ENCODE data around the gene MRAS. TPM values are rescaled to one million over a fixed set of nuclear protein-coding genes. Genes with fewer than 3 reads are reported as not detected.
A peak's percentile ranks its signal among the peaks of the same experiment; 100 is the strongest.
"Not testable (repeated sequence)": the region's sequence is repeated elsewhere in the genome, so short reads cannot be mapped to it uniquely, and the experiment has no call there.

The MRAS gene
- total RNA-seq, 6 donors from 2014 or later, result 15.7 to 56.0 (median 34.8) TPM

DNA sequence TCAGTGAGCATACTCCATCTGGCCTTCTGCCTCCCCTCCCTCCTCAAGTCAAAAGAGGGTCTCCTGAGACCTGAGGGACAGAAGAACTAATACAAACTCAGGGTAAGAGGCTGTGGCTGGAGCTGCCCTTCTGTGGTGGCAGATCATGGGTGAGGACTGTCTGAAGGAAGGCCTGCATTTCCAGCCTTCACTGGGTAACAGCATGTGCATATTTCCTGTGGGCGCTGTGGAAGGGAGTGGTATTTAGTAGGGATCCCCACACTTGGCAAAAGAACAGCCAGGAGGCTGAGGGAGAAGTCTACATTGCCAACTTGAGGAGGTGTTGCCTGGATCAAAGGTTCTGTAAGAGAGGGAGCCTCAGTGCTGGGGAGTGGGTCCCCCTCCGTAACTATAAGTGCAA, 75.9 kb downstream of the MRAS start:
- H3K4me3 ChIP-seq, result no peak overlapping the region
- no peaks in the 10 kb centered on the region for H3K4me1 ChIP-seq
- H3K36me3 ChIP-seq, result no peaks in the 10 kb centered on the region
- no peaks in the 10 kb centered on the region for H3K27me3 ChIP-seq
- no peaks in the 10 kb centered on the region for H3K9me3 ChIP-seq
- no peak overlapping the region for H3K27ac ChIP-seq
- no peak for TF ChIP-seq POLR2AphosphoS5 (IDR thresholded peaks at IDR 0.05)
- no peak for TF ChIP-seq POLR2A (IDR thresholded peaks at IDR 0.05)
- TF ChIP-seq EP300 (IDR thresholded peaks at IDR 0.05), result no peak
- ATAC-seq (ENCODE audit: low FRiP score in 2 of 2), result peak in 1 of 2 donors; percentile 37
- 64 to 86% methylated on average over 1 to 2 of the region's 2 CpGs for WGBS, 2 donors
- no peak for DNase-seq

DNA sequence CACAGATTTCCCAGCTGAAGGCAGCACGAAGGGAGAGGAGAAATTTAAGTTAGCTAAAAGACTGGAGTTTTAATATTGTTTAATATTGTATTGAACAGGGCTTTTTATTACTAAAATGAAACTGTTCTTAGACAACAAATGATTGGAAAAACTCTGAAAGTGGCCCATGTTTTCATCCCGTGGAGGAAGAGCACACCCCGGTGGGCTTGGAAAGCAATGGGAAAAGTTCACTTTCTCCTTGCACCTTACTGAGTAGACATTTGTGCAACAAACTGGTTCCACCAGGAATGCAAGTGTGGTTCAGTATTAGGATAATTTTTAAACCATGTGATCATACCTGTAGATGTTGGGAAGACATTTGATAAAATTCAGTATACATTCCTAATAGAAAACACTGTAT, 77.8 kb downstream of the MRAS start:
- TF ChIP-seq, protein P1, sequence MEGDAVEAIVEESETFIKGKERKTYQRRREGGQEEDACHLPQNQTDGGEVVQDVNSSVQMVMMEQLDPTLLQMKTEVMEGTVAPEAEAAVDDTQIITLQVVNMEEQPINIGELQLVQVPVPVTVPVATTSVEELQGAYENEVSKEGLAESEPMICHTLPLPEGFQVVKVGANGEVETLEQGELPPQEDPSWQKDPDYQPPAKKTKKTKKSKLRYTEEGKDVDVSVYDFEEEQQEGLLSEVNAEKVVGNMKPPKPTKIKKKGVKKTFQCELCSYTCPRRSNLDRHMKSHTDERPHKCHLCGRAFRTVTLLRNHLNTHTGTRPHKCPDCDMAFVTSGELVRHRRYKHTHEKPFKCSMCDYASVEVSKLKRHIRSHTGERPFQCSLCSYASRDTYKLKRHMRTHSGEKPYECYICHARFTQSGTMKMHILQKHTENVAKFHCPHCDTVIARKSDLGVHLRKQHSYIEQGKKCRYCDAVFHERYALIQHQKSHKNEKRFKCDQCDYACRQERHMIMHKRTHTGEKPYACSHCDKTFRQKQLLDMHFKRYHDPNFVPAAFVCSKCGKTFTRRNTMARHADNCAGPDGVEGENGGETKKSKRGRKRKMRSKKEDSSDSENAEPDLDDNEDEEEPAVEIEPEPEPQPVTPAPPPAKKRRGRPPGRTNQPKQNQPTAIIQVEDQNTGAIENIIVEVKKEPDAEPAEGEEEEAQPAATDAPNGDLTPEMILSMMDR (IDR thresholded peaks at IDR 0.05), result peak in 1 of 6 experiments; percentile 15
- TF ChIP-seq EP300 (IDR thresholded peaks at IDR 0.05), result no peak
- 59 to 68% methylated on average over 3 of the region's 3 CpGs for whole genome bisulfite sequencing, 2 donors
- Histone ChIP-seq H3K4me1 (no peaks in the 10 kb centered on the region), H3K27ac (no peak overlapping the region), H3K9me3 (no peaks in the 10 kb centered on the region), H3K36me3 (no peaks in the 10 kb centered on the region), H3K4me3 (no peak overlapping the region), H3K27me3 (no peaks in the 10 kb centered on the region)
- ATAC-seq (ENCODE audit: low FRiP score in 2 of 2), result no peak
- DNase-seq, result peak in 1 of 2 donors; percentile 6

DNA sequence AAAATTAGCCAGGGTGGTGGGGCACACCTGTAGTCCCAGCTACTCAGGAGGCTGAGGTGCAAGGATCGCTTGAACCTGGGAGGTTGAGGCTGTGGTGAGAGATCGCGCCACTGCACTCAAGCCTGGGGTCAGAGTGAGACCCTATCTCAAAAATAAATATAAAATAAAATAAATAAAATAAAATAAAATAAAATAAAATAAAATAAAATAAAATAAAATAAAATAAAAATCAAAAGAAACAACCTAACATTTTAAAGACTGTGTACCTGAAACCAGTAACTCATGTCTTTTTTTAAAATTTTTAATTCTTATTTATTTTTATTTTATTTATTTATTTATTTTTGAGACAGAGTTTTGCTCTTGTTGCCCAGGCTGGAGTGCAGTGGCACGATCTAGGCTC, 78.4 kb downstream of the MRAS start:
- H3K27me3 ChIP-seq; H3K36me3 ChIP-seq; ATAC-seq (ENCODE audit: low FRiP score in 2 of 2); H3K4me3 ChIP-seq; H3K9me3 ChIP-seq; H3K4me1 ChIP-seq; DNase-seq; H3K27ac ChIP-seq: not testable (repeated sequence)
- 80 to 97% methylated on average over 4 of the region's 4 CpGs for WGBS, 2 donors

DNA sequence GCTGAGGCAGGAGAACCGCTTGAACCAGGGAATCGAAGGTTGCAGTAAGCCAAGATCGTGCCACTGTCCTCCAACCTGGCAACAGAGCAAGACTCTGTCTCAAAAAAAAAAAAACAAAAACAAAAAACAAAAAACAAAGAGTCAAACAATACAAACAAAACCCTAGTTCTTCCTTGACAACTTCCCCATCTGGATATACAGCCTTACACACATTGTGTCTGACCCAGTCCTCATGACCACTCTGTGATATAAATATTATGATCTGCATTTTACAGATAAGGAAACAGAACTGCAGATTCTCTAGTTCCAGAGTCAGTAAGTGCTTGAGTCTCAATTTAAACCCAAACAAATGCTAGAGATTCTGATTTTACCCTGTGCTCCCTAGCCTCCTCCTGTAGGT, 81.3 kb downstream of the MRAS start:
- H3K4me3 ChIP-seq, result no peak overlapping the region
- H3K36me3 ChIP-seq, result no peaks in the 10 kb centered on the region
- H3K9me3 ChIP-seq, result no peaks in the 10 kb centered on the region
- H3K27ac ChIP-seq, result no peak overlapping the region
- TF ChIP-seq, protein P1 (IDR thresholded peaks at IDR 0.05), result no peak
- TF ChIP-seq POLR2AphosphoS5 (IDR thresholded peaks at IDR 0.05) (no peak), POLR2A (IDR thresholded peaks at IDR 0.05) (no peak), EP300 (IDR thresholded peaks at IDR 0.05) (no peak)
- peaks cover 8 to 13% (median 10%) of the 10 kb centered on the region in 4 donors for H3K4me1 ChIP-seq
- peaks cover 0 to 6% (median 2%) of the 10 kb centered on the region in 4 donors for H3K27me3 ChIP-seq
- DNase-seq (no peak), ATAC-seq (ENCODE audit: low FRiP score in 2 of 2) (no peak)
- 75 to 86% methylated on average over 3 of the region's 3 CpGs for WGBS, 2 donors

DNA sequence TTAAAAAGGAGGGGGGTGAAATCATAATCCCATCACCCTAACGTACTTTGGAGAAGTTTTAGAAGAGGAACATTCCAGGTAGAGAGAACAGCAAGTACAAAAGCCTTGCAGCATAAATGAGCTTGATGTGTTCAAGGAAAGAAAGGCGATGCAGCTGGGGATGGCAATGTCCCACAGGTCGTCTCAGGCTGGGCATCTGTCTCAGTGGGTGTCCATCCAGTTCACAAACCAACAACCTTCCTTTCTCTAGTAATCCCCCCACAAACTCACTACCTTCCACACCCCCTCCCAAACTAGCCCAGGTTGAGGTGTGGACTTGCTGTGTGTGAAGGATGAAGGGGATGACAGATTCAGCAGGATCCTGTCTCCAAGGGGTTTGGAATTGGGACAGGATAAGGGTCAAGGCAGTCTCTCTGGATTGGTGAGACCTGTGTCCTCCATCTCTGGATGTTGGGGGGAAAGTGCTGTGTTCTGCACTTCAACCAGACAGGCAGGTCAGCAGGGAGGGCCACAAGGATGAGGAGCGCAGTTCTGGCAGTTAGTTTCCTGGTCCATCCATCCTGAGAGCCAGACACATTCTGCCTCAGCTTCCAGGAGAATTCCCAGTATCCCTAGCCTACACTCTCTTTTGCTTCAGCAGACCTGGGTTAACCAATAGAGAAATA, 84.3 kb downstream of the MRAS start:
- H3K4me1 ChIP-seq, result peaks cover 16 to 31% (median 20%) of the 10 kb centered on the region in 4 donors
- TF ChIP-seq EP300 (IDR thresholded peaks at IDR 0.05) (no peak), POLR2AphosphoS5 (IDR thresholded peaks at IDR 0.05) (no peak), POLR2A (IDR thresholded peaks at IDR 0.05) (no peak)
- TF ChIP-seq, protein P1 (IDR thresholded peaks at IDR 0.05), result no peak
- H3K36me3 ChIP-seq, result no peaks in the 10 kb centered on the region
- WGBS, 2 donors, result 90 to 97% methylated on average over 4 of the region's 4 CpGs
- DNase-seq (no peak), ATAC-seq (ENCODE audit: low FRiP score in 2 of 2) (no peak)
- no peak overlapping the region for H3K4me3 ChIP-seq
- no peaks in the 10 kb centered on the region for H3K9me3 ChIP-seq
- no peak overlapping the region for H3K27ac ChIP-seq
- H3K27me3 ChIP-seq, result peaks cover 0 to 6% (median 3%) of the 10 kb centered on the region in 4 donors

DNA sequence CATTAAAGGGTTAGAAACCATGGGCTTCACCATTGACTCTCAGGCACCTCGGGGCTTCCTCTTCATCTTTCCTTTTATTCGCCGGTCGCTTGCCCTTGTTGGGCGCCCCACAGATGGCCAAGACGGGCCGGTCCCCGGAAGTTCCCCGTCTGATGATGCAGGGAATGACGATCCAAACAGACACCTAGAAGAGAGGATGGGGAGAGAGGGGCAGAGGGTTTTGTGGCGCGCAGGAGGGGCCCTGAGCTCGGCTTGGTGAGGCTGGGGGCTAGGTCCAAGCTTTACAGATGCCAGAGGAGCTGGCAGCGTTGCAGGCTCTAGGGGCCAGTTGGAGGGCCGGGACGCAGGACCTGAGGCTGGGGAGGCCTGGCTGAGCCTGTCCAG, 85.5 kb downstream of the MRAS start:
- Histone ChIP-seq H3K4me1 (peaks cover 16 to 31% (median 20%) of the 10 kb centered on the region in 4 donors), H3K4me3 (peak overlapping the region in 3 of 4 donors; percentile 56 to 85 (median 60)), H3K27ac (peak overlapping the region; percentile 46 to 82 (median 78)), H3K36me3 (no peaks in the 10 kb centered on the region), H3K27me3 (peaks cover 0 to 6% (median 3%) of the 10 kb centered on the region in 4 donors), H3K9me3 (no peaks in the 10 kb centered on the region)
- TF ChIP-seq, protein P1 (IDR thresholded peaks at IDR 0.05), result no peak
- TF ChIP-seq POLR2A (IDR thresholded peaks at IDR 0.05), result no peak
- no peak for TF ChIP-seq EP300 (IDR thresholded peaks at IDR 0.05)
- TF ChIP-seq POLR2AphosphoS5 (IDR thresholded peaks at IDR 0.05), result no peak
- 45 to 51% methylated on average over 16 of the region's 16 CpGs for WGBS, 2 donors
- ATAC-seq (ENCODE audit: low FRiP score in 2 of 2) (no peak), DNase-seq (peak in 1 of 2 donors; percentile 60)

All from upper lobe of left lung (tissue), 6 donors.